GM19240 (cell line): ENCODE measurements around the gene CPM.

Experiments used
- DNase-seq: peaks from one replicate; pipeline ENCODE4 v3.0.0; 2011; ENCODE audit warnings: low spot score; ENCODE audit not compliant: insufficient read length

Gene CPM

DNA sequence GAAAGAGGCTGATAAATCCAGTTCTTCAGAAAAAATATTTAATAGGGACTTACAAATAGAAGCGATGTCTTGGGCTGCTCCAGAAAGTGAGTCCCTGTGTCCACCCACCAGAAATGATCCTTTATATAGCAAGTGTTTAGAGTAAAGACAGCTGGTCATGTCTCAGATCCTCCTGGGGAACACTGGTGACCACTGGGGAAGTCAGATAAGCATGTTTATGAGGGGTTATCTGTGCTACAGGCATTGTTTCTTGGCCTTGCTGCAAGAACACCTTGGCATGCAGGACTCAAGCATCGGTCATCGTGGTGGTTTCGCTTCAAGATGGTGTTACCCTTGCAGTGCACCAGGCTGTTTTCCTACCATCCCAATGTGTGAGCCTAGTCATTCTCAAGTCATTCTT is 27.2 kb downstream of the CPM start:
- DNase-seq = no peak

DNA sequence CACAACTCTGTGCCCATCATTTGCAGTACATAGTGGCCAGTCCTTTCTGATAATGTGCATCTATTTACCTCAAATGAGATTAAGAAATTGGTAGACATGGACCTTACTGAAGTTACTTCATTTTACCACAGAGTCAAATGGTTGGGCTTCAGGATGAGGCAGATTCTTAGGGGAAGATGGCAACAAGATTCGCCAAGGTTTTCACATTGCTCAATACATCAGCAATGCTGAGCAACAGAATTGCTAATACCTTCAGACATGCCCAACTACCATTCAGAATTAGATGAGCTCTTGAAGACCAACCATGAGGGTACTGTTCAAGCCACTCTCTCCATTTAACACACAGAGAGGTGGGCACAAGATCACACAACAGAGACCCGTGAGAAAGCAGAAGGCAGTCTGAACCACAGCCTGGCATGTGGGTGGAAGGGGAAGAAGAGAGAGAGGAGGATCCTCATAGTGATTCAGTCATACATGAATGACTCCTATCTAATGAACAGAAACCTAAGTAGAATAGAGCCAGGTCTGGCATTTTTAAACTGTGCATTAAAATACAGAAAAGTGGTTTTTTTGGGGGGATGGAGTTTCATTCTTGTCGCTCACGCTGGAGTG is 28.5 kb downstream of the CPM start:
- DNase-seq = no peak

DNA sequence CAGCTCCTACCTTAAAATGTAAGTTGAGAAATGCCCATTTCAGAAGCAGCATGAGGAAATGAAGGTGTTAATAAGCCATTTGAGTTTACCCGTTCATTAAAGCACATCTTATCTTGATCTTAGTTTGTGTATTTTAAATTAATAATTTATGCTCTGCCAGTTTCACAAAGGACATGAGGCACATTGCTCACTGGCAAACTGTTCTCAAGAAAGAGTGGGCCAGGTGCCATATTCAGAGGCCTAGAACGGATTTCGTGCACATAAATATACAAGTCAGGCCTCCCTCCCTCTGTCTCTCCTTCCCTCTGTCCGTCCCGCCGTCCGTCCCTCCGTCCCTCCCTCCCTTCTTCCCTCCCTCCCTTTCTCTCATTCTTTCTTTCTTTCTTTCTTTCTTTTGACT is 29.5 kb downstream of the CPM start:
- DNase-seq = no peak

DNA sequence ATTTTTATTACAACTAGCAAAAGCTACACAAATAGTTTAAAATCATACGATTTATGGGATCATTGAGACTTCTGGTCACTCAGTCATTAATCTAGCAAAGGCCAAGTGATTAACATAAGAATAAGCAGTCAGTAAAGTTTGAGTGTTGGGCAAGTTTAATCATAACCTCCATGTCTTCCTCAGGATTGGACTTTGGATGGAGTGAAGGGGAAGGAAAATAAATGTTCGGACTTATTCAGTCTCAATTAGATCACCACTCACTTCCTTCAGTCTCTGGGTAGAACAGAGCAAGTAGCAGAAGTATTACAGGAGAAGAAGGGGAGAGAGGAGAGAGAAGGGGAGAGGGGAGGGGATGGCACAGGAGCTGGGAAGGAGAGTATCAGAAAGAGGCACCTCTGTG is 31.4 kb downstream of the CPM start:
- DNase-seq = no peak

DNA sequence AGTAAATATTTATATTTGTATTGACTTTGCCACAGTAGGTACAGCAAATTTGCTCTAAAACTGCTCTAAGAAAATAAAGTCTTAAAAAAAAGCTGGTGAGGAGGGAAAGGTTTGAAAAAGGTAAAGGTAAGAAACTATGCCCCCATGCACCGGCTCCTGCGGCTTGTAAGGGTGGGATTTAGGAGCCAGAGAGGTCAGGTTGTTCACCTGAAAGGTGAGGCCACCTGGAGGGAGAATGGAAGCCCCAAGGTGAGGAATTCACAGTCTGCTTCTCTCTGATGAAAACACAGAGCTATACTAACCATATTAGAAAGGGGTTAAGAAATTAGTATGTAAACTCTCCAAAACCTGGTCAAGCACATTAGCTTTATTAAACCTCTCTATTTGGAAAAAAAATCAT is 31.8 kb downstream of the CPM start:
- DNase-seq = no peak

DNA sequence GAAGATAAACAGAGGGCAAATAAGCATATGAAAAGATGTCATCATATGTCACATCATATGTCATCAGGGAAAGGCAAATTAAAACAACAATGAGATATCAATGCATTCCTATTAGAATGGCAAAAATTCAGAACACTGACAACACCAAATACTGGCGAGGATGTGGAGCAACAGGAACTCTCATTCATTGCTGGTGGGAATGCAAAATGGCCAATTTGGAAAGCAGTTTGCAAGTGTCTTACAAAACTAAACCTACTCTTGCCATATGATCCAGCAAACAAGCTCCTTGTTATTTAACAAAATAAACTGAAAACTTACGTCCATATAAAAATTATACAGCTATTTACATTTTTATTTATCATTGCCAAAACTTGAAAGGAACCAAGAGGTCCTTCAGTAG is 32.7 kb downstream of the CPM start:
- DNase-seq = no peak

DNA sequence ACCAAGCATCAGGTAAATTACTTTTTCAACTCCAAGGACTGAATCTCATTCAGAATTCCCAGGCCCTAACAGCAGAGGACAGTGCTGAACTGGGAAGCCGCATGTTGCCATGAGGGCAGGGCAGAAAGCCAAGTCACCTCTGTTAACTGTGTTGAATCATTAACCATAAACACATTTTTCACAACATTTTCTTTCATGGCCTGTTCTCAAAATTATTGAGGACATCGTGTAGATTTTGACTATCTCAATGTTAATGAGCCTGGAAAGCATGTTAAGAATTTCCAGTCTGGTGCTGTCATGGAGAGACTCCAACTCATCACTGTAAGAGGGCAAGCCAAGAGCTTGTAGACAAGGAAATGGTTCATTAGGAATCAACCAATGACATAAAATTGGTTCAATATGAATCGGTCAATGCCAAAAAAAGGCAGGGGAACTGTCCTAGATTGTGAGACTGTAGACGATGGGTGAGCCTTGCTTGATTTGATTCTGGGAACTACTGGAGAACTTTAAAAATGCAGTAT is 33.7 kb downstream of the CPM start:
- DNase-seq = no peak

DNA sequence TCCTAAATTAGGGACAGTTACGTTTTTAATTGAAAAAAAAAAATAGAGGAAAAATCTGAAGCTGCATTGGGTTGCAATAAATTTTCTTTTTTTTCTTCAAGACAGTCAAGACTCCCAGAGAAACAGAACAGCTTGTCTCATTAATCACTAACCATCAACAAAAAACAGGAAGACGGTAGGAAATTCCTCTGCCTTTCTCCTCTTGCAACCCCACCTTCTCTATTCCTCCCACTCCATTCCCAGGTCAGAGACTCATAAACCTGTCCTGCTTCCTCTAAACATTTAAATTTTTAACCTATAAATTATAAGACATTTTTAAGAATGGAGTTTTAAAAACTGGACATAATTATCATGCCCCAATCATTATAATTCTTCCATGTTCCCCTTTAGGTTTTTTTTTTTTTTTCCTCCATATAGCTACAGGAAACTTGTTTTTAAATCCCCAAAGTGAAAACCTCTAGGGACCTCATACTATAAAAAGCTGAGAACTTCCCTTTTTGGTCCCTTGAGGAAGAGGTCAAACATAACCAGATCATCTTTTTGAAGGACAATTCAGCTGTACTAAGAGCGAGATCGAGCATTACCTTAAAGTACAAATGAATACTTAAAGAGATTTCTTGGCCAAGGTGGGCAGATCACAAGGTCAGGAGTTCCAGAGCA is 36.0 kb downstream of the CPM start:
- no peak for DNase-seq

DNA sequence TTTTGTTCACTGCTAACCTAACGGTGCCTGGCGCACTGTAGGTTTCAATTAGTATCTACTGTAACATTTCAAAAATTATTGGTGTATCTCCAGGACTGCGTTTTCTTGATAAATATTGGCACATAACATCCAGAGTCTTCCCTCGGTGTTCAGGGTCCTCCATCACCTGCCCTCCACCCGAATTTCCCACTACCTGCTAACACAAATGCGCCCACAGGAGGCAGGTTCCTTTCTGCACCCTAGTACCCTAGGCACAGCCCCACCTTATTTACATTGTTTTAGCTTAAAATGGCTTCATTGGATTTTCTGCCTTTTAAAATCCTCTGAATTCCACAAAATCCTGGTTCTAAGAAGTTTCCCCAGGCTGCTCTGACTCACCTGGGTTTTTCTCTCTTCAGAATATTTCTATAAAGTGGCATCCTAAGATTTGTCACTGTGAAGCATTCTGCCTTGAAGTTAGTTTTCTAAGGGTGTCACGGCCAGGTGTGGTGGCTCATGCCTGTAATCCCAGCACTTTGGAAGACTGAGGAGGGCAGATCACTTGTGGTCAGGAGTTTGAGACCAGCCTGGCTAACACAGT is 38.6 kb downstream of the CPM start:
- DNase-seq = no peak

DNA sequence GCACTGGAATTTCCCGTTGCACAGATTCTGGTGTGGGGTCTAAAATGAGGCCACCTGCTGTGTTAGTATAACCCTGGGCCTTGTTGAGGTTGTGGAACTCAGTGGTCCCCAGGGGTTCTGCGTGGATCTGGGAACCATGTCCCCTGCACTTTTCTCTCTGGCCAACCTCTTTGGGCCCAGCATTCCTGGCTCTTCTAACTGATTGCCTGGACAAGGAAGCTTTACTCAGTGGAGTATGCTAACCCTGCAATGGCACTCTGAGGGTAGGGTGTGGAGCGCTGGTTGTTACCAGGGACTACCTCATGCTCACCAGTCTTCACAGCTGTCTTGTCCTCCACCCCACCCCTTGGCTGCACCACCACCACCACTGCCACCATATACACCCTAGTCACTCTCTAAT is 39.2 kb downstream of the CPM start:
- no peak for DNase-seq

DNA sequence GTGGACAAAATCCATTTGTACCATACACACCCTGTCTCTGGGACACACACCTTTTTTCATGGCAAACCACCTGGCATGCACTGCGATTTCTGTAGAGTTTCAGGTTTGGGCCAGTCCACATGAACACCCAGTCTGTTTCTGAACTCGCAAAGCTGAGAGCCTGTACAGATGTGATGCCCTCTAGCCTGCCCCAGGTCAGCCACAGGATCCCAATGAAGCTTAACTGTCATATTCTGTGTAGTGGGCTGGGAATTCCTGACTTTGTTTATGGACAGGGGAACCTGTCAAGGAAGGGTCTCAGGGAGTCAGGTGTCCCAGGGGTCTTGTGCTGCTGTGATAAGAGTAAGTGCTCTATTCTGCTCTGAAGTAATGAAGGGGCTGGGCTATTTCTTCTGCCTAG is 39.8 kb downstream of the CPM start:
- no peak for DNase-seq

DNA sequence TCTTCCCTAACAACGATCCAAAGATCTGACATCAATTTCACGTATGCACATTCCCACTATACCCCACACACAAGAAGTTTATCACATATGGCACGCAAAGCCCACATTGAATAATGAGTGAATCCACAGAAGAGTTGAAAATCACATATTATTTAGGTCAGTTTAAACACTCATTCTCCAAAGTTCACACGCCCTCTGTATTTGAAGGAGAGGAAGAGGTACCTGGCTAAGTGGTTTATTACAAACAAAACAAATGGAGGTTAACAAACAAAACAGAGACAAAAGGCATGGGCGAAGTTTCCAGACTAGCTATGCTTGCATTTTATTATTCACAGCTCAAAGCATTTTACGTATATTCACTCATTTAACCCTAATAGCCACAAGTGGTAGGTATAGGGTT is 41.8 kb downstream of the CPM start:
- DNase-seq = no peak

DNA sequence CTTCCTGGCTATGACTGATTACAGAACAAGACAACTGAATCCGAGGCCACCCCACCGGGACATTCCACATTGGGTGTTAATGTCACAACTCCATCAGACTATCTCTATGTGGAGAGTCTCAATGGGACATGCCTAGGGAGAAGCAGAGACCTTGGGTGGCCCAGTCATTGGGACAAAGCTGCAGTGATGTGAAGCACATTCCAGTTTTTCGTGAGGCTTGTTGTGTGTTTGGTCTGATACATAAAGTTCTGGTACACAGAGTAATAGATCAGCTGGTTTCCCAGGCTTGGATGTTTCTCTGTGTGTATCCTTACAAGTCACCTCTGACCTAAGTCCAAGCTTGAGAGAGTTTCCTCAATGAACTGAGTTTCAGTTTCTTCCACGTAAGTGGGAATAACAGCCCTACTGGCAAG is 42.3 kb downstream of the CPM start:
- no peak for DNase-seq

DNA sequence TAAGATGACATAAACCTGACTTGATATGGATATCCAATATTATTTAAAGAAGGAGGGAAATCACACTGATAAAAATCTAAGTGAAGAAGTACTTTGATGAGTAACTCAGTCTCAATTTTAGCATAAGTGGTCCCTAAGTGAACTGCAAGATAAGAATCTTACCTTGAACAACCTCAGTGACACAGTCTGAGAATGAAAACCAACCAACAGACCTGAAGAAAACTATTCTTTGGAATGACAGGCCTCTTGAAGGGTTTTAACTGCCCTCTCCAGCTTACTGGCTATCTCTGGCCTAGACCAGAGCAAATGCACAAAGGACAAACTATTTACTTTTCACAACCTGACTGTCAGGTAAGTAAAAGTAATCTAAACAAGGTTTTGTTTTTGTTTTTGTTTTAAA is 44.7 kb downstream of the CPM start:
- no peak for DNase-seq

DNA sequence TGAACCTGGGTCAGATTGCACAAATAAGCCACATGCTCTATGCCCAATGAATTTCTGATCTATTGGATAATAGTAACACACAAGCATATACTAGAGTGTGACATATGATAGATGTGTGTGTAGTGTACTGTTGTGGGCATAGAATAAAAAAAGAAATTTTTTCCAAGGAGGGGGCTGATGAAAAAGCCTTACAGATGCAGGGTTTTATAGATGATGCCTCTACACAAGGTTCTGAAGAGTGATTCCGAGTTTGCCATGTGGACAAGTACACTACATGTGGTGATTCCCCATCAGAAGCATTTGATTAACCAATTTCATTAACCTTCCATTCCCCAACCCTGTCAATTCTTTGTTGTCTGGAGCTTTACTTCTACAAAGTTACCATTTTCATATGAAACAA is 45.3 kb downstream of the CPM start:
- DNase-seq = no peak

DNA sequence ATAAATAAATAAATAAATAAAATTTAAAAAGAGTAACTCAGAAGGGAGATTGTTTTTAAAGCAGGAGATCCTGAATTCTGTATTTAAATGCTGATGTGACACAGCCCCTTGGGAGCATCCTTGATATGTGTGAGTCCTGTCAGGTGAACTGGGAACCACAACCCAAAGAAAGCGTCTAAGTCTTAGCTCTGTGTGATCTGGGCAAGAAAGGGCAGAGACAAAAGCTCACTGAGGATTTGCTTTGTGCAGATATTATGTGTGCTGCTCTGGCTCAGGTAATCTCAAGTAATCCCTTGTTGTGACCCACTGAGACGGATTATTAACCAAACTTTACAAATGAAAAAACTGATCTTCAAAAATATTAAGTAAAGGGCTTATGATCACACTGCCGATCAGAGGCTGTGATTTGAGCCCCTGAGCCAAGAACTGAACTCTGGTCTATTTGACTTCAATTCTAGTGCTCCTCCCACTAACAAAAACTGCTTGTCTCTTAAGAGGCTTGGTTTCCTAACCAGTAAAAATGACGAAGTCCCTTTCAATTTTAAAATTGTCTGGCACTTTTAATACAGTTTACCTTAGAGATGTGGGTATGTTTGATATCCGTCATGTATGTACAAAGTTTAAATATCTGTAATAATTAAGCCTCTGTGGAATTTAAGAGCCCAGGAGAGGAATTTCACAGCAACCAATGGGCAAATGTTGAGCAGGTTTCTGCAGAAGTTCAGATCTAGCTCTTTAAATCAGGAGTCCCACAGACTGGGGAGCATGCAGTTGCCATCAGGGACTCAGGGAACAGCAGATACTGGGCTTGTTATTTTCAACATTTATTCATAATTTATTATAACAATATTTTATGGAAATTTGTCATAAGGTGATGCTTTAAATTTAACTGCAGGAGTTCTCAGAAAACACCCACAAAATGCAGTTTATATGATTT is 46.1 kb downstream of the CPM start:
- DNase-seq = no peak

DNA sequence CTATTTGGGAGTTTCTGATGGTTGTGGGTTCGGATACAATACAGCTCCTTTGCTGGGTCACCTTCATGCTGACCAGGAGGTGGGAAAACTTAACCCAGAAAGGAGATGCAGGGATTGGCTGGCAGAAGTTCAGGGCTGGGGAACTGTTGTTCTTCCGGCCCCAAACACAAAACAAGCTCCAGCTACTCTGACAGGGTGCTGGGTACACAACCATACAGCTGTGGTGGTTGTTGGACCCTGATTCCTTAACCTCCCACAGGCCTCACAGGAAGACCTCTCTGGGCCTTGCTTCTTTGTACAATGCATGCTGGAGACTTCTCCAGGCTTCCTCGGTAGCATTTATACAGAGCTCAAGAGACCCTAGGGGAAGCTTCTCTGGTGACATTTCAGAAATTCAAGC is 47.6 kb downstream of the CPM start:
- no peak for DNase-seq

DNA sequence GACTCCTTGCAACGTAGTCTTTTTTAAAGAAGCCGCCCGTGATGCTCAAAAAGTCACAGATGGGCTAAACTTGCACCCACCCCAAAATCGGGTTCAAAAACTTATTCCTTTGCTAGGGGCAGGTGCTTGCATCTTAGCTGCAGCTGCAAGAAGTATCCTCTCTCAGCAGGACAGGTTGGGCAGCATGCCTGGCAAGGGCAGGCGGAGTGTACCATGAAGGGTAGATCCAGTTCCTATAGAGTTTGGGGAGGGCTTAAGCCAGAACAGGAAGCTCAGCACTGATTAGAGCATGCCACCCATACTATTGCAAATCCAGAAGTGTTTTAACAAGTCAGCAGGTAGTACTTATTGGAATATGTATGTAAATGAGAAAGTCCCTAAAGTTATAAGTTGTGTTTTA is 48.7 kb downstream of the CPM start:
- no peak for DNase-seq

DNA sequence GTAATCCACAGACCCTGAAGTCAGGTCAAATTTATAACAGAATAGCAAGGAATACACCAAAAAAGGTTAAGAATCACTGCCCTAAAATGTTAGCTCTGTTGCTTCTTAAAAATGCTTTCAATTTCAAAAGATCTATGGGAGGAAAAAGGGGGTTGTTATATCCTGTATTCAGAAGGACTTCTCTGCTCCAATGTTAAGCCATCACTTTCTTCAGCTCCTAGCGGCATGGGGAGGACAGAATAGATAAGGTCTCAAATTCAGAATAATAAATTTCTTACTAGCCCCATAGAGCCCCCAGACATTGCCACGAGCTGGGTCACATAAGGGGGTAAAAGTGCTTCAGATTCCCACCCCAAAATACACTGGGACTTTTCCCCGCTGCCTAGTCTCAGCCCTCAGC is 49.8 kb downstream of the CPM start:
- no peak for DNase-seq

DNA sequence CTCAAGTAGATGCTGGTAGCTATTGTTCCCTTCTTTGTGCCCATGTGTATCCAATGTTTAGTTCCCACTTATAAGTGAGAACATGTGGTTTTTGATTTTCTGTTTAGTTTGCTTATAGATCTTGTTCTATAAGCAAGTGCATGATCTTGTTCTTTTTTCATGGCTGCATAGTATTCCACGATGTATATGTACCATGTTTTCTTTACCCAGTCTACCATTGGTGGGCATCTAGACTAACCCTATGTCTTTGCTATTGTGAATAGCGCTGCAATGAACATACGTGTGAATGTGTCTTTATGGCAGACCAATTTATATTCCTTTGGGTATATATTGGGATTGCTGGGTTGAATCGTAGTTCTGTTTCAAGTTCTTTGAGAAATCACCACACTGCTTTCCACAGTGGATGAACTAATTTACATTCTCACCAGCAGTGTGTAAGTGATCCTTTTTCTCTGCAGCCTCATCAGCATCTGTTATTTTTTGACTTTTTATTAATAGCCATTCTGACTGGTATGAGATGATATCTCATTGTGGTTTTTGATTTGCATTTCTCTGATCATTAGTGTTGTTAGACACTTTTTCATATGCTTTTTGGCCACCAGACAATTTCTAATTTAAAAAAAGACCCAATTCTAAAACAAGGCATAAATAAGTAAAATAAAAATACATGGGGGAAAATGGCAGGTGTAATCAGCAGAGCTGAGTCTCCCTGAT is 50.6 kb downstream of the CPM start:
- no peak for DNase-seq

DNA sequence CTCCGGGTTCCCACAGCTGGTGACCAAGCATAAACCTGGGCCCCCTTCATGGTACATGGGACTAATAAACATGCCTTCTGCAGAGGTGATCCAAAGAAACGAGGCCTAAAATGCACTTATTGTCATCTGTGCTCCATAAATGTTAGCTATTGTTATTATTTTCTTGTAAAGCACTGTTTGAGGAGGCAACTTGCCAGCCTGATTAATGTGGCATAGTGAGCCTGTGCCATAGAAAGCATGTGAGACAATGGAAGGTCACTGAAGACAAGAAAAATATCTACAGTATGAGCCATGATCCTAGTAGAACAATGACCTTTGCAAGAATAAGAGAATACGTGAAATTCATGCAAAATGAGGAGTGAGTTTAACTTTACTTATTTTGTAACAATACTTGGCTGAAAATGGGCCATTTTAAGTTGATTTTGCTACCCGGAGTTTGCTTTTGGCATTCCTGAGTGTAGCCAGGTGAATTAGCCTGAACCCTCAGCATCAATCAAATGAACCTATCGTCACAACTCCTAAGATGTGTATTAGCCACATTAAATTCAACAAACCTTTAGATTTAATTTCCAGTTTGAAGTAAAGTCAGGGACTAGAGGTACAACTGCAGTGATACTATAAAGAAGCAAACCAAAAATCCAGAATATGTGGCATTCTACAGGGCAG is 52.2 kb downstream of the CPM start:
- DNase-seq = no peak
